K562 (cell line): Measurements from ENCODE around the gene ARHGAP9.

ENCODE experiments used
- BRD9 ChIP-seq: fragments of 450-650 bp; IDR thresholded peaks from 2 replicates; pipeline ENCODE4 v1.6.1; 2018; ENCODE audit warnings: low read depth; ENCODE audit not compliant: partially characterized antibody
- EZH2 ChIP-seq: IDR thresholded peaks from 2 replicates; pipeline ENCODE4 v1.6.1; 2012; ENCODE audit warnings: low read depth, mild to moderate bottlenecking, inconsistent platforms, low read length, borderline replicate concordance
- FOXA1 ChIP-seq: fragments of 450-650 bp; IDR thresholded peaks from 2 replicates; pipeline ENCODE4 v1.6.1; 2016; ENCODE audit warnings: mild to moderate bottlenecking, borderline replicate concordance
- KDM1A ChIP-seq, 2 experiments: fragments of 450-650 bp; IDR thresholded peaks; 2 replicates each; pipeline ENCODE4 v1.6.1; 2016; ENCODE audit warnings: mild to moderate bottlenecking in 2 of 2
- TRIM28 ChIP-seq: fragments of 450-650 bp; IDR thresholded peaks from 2 replicates; pipeline ENCODE4 v1.6.1; 2017
- ZNF282 ChIP-seq: sonication (generic); formaldehyde crosslinking; IDR thresholded peaks from 2 replicates; pipeline ENCODE4 v1.8.1; 2023; ENCODE audit warnings: missing genetic modification reagents
- ZNF668 ChIP-seq: fragments of 250-450 bp; sonication (Bioruptor Pico); IDR thresholded peaks from 2 replicates; pipeline ENCODE4 v1.8.0; 2022; ENCODE audit warnings: mild to moderate bottlenecking, inconsistent platforms
- ZNF764 ChIP-seq: fragments of 250-450 bp; sonication (Bioruptor Pico); IDR thresholded peaks from 2 replicates; pipeline ENCODE4 v1.4.0; 2020; ENCODE audit warnings: low read depth, mild to moderate bottlenecking, moderate library complexity
- ZNF778 ChIP-seq: fragments of 450-650 bp; formaldehyde crosslinking; IDR thresholded peaks from 2 replicates; pipeline ENCODE4 v1.4.0; 2020; ENCODE audit warnings: mild to moderate bottlenecking, moderate library complexity
- TF ChIP-seq, protein P1 (sequence below): fragments of 450-650 bp; IDR thresholded peaks from 2 replicates; pipeline ENCODE4 v1.7.1; 2018; ENCODE audit warnings: mild to moderate bottlenecking, low read depth; ENCODE audit not compliant: partially characterized antibody
- TF ChIP-seq, protein P2 (sequence below), 2 experiments: fragments of 450-650 bp in 1 of 2; IDR thresholded peaks; 2 replicates each; pipeline ENCODE4 v1.6.1; 2011 to 2017; ENCODE audit warnings: low read depth in 2 of 2, antibody characterized with exemption in 1 of 2, borderline replicate concordance in 1 of 2, low read length in 1 of 2, mild to moderate bottlenecking in 1 of 2, mixed read lengths in 1 of 2; ENCODE audit not compliant: control insufficient read depth in 1 of 2

DNA sequence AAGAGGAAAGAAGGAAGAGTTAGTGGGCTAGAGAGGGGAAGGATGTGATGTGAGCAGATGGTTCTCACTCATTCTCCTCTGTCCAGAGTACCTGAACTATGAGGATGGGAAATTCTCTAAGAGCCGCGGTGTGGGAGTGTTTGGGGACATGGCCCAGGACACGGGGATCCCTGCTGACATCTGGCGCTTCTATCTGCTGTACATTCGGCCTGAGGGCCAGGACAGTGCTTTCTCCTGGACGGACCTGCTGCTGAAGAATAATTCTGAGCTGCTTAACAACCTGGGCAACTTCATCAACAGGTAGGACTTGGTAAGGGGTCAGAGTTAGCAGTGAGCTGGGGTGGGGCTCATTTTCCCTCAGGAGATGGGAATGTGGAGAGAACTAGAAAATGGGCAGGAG is 33.0 kb upstream of the ARHGAP9 start:
- TF ChIP-seq ZNF764 (no peak), FOXA1 (no peak), BRD9 (no peak), ZNF282 (CRISPR knock-in tag) (no peak), EZH2 (no peak), TRIM28 (no peak), ZNF668 (no peak), ZNF778 (no peak), KDM1A (IDR thresholded peaks at IDR 0.05) (no peak)
- TF ChIP-seq, protein P1, sequence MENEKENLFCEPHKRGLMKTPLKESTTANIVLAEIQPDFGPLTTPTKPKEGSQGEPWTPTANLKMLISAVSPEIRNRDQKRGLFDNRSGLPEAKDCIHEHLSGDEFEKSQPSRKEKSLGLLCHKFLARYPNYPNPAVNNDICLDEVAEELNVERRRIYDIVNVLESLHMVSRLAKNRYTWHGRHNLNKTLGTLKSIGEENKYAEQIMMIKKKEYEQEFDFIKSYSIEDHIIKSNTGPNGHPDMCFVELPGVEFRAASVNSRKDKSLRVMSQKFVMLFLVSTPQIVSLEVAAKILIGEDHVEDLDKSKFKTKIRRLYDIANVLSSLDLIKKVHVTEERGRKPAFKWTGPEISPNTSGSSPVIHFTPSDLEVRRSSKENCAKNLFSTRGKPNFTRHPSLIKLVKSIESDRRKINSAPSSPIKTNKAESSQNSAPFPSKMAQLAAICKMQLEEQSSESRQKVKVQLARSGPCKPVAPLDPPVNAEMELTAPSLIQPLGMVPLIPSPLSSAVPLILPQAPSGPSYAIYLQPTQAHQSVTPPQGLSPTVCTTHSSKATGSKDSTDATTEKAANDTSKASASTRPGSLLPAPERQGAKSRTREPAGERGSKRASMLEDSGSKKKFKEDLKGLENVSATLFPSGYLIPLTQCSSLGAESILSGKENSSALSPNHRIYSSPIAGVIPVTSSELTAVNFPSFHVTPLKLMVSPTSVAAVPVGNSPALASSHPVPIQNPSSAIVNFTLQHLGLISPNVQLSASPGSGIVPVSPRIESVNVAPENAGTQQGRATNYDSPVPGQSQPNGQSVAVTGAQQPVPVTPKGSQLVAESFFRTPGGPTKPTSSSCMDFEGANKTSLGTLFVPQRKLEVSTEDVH: no peak
- TF ChIP-seq, protein P2, sequence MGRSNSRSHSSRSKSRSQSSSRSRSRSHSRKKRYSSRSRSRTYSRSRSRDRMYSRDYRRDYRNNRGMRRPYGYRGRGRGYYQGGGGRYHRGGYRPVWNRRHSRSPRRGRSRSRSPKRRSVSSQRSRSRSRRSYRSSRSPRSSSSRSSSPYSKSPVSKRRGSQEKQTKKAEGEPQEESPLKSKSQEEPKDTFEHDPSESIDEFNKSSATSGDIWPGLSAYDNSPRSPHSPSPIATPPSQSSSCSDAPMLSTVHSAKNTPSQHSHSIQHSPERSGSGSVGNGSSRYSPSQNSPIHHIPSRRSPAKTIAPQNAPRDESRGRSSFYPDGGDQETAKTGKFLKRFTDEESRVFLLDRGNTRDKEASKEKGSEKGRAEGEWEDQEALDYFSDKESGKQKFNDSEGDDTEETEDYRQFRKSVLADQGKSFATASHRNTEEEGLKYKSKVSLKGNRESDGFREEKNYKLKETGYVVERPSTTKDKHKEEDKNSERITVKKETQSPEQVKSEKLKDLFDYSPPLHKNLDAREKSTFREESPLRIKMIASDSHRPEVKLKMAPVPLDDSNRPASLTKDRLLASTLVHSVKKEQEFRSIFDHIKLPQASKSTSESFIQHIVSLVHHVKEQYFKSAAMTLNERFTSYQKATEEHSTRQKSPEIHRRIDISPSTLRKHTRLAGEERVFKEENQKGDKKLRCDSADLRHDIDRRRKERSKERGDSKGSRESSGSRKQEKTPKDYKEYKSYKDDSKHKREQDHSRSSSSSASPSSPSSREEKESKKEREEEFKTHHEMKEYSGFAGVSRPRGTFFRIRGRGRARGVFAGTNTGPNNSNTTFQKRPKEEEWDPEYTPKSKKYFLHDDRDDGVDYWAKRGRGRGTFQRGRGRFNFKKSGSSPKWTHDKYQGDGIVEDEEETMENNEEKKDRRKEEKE (IDR thresholded peaks at IDR 0.05; ENCODE audit: borderline replicate concordance in 1 of 2, control insufficient read depth in 1 of 2, low read depth in 2 of 2, low read length in 1 of 2): no peak
